GM10847 (cell line): ENCODE data around the gene ARHGEF1.

Experiments used
- POLR2A ChIP-seq: IDR thresholded peaks from 2 replicates; pipeline ENCODE4 v1.6.1; 2011; ENCODE audit not compliant: insufficient read length; ENCODE audit errors: extremely low read depth

The ARHGEF1 gene

DNA sequence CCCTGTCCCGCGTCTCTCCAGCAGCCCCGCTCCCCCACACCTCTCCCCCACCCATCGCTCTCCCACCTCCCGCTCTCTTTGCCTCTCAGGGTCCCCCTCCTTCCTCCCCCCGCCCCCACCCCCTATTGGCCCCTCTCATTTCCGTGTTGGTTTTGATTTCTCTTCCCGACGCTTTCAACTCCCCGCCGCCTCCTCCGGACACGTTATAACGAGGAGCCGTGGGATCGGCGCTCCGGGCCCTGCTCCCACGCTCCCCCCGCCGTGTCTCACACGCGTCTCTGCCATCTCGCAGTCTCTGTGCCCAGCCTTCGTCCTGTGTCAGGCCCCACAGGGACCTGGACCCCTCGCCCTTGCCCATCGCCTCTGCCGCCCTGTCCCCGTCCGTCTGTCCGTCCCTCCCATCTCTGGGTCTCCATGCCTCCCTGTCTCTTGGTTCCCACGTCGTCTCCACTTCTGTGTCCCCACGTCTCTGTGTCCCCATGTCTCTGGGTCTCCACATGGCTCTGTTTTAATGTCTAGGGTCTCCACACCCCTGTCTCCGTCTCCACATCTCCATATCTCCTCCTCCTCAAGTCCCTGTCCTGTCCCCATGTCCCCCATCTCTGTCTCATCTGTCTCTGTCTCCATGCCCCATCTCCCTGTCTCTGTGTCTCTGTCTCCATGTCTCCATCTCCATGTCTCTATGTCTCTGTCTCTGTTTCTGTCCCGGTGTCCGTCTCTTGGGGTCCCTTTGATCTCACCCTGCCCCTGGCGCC lies 32.2 kb downstream of the ARHGEF1 start:
- no peak for TF ChIP-seq POLR2A

DNA sequence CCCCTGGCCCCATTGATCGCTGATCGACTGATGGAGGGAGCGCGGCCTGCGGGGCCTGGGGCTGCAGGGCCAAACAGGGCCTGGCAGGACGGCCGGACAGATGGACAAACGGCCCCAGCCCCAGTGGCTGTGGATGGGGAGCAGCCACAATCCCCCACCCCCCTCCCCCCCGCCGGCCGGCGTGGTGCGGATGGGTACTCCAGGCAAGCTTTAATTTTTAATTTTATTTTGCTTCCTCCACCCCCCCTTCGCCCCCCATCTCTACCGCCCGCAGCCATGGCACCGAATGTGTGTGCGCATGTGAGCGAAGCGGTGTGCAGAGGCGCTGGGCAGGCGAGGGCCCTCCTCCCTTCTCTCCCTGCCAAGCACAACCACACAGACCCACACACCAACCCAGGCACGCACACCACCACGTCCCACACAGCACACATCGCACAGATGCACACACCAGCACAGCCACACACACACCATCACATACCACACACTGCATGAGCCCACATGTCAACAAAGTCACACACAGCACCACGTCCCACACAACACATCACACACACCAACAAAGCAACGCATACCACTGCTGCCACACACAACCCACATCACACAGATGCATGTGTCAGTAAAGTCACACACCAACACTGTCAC lies 32.9 kb downstream of the ARHGEF1 start:
- no peak for TF ChIP-seq POLR2A

DNA sequence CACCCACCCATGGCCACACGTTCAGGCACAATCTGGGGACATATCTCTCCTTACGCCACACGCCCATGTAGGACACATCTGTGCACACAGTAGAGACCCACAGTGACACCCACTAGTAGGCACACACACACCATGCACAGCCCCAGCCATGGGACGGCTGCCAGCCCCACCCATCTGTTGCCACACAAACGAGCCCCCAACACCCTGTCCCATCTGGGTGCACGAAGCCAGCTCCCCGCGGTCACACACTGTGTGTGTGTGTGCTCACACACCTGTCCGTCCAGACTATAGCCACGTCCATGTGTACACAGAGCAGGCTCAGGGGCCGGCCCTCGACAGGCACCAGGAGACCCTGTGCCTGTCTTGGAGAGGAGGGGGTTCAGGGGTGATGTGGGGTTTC lies 34.7 kb downstream of the ARHGEF1 start:
- no peak for TF ChIP-seq POLR2A

GRCh38 chr19:41918095-41918494 lies 35.1 kb downstream of the ARHGEF1 start:
- no peak for TF ChIP-seq POLR2A

DNA sequence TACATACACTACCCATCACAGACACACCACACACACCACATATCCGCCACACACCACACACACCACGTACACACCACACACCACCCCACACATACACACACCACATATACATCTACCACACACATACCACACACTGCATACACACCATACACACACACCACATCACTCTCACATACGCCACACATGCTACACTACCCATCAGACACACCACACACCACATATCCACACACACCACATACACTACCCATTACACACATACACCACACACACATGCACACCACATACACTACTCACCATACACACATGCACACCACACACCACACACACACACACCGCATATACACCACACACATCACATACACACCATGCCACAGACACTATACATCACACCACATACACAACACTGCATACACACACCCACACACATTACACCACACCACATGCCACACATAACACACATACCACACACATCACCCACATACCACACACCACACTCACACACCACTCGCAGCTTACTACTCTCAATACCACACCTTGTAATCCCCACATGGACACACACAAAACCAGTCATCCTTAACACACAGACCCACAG lies 35.8 kb downstream of the ARHGEF1 start:
- TF ChIP-seq POLR2A = no peak

DNA sequence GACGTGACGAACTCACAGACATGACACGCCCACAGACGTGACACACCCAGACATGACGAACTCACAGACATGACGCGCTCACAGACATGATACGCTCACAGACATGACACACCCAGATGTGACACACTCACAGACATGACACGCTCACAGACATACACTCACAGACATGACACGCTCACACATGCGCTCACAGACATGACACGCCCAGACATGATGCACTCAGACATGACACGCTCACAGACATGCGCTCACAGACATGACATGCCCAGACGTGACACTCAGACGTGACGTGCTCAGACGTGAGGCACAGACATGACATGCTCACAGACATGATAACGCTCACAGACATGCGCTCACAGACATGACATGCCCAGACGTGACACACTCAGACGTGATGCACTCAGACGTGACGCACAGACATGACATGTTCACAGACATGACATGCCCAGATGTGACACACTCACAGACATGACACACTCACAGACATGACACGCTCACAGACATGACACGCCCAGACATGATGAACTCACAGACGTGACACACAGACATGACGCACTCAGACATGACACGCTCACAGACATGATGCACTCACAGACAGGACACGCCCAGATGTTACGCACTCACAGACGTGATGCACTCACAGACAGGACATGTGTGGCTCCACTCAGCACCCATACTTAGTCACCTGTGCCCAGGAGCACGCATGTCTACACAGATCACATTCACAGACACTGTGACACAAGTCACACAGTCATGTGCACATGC lies 37.1 kb downstream of the ARHGEF1 start:
- no peak for TF ChIP-seq POLR2A

GRCh38 chr19:41920882-41921576 lies 38.0 kb downstream of the ARHGEF1 start:
- no peak for TF ChIP-seq POLR2A

DNA sequence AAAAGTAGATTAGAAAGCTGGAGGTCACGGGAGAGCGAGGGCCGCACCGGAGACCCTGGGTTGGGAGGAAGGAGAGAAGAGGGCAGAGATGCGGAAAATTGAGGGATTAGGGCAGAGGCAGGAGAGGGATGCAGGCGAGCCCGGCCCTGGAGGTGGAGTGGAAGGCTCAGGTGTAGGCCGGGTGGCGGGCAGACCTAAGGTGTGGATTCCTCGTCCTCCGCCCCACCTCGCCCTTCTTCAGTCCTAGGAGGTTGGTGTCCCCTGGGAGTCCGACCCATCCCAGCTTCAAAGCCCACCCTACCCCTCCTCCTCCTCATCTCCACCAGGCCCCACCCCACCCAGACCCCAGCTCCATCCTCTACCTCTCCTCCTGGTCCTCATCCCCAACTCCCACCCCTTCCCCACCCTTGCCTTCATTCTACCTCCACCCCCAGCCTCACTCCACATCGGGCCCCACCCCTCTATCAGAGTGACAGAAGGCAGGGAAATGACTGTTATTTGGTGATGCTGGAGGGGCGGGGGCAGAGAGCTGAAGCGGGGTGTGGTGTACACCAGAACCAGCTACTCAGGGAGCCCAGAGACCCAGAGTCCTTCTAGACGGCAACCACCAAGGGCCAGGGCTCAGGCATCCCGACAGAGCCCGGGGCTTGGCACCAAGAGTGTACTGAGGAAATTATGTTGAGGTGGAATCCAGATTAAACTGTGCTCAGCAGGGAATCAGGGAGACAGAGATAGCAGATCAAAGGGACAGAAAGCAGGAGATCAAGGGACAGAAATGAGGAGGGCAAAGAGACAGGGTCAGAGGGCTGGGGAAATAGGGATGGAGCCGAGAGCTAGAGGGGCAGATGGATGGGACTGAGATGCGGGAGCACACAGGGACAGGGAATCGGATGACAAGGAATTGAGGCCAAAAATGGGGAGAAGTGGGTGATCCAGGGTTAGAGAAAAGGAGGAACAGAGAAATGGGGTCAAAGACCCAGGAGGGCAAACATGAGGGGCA lies 38.9 kb downstream of the ARHGEF1 start:
- TF ChIP-seq POLR2A = no peak

GRCh38 chr19:41922585-41922984 lies 39.6 kb downstream of the ARHGEF1 start:
- TF ChIP-seq POLR2A = no peak

GRCh38 chr19:41923045-41923788 lies 40.2 kb downstream of the ARHGEF1 start:
- TF ChIP-seq POLR2A = no peak

DNA sequence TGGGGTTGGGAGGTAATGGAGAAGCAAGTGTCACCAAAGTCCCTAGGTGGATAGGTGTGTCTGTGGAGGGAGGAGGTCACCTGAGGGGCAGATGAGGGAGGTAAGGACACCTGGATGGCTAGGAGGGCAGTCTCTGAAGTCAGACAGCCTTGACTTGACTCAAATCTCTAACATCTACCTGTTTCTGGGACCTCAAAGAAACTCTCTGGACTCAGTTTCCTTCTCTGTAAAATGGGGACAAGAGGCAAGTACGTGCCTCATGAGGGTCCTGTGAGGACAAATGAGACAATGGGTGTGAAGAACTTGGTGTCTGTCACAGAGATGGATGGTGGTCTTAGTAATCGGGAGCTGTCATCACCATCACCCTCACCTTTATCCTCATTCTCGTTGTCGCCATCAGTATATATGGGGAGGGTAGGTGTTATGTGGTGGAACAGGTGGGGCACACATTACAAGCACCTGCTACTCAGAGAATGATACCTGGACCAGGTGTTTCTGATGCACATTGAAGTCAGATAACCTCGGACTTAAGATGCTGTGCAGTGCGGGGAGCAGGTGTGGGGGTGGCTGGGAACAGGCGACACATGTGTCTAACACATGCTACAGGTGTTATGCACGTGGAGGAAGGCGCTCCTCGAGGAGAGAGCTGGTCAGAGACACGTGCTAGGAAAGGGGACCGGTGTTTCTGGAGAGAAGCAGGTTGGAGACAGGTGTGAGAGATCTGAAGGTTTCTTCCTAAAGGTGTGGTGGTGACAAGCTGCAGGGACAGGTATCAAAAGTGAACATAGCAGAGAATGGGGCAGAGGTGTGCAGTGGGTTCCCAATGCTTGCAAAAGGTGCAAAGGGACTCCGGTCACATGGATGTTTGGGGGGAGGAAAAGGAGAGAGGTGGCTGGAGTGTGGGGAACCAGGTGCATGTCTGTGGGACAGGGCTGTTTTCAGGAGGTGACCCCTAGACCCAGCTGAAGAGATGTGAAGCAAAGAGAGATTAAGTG lies 41.5 kb downstream of the ARHGEF1 start:
- no peak for TF ChIP-seq POLR2A

DNA sequence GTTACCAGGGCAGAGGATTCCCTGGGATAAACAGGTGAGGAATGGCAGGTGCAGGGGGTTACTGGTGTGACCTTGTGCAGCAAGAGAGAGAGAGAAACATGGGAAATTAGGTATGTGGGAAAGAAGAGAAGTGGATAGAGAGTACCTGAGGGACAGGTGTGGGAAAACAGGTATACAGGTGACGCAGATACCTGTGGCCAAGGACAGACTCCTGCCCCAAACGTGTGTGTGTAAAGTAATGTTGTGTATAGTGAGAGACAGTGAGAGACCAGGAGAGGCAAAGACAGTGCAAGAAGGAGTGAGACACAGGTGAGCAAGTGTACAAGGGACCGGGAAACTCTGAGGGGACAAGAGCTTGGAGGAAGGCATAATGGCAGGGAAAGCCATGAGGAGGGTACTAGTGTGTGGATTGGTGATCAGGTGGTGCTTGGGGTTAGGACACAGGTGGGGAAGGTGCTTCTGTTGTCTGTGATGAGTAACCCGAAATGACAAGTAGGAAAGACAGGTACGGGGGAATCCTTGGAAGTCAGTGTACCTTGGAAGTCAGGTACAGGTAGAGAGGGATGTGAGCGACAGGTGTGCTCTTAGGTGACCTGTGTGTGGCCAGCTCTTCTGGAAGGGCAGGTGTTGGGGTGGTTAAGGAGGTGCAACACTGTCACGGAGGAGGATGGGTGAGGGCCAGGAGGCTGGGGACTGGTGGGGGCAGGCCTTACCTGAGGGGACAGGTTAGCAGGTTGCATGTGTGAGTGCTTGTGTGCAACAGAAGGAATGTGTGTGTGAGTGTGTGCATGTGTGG lies 42.4 kb downstream of the ARHGEF1 start:
- TF ChIP-seq POLR2A = no peak
